ENCODE results near the gene ITPK1. TPM values are rescaled to one million over a fixed set of nuclear protein-coding genes. Genes with fewer than 3 reads are reported as not detected.

ITPK1 gene
- total and polyA plus RNA-seq, 2 donors (not counting 3 experiments of a cell fraction or from before 2014, with no cell fraction given): 39.6 to 51.8 TPM

DNA sequence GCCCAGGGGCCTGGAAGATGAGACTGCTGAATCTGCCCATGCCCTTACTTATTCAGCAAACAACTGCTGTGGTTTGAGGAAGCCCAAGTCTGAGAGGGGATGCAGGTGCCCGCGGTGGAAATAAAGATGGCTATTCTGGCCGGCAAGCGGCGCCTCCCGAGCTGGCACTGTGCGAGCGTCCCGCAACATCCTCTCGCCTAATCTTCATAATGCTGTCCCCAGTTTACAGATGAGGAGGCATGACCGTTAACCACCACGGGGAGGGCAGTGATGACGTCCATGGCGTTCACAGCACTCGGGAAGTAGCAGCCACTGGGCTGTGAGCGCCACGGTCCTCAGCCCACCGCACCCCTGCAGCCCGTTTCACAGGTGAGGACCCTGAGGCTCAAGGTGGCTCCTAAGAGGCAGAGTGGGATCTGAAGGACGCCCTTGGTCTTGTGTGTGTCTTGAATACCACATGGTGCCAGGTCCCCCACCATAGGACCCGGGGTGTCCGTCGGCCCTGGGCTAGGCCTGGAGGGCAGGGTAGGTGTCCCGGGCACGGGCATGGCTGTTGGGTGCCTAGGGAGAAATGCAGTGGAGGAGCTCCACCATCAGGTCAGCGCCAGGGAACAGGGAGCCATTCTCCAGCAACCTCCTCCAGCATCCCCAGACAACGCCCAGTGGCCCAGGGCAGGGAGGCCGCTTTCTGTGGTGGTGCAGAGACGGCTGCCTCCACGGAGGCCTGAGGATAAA is 172.6 kb downstream of the ITPK1 start:
- Histone ChIP-seq H3K36me3 (ENCODE audit: control insufficient read depth in 2 of 2, extremely low read depth in 1 of 2, insufficient read depth in 2 of 2, low read length in 2 of 2) (no peaks in the 10 kb centered on the region), H3K9me1 (replicated peaks; ENCODE audit: control insufficient read depth, extremely low read depth, insufficient read depth, low read length) (no peaks in the 10 kb centered on the region), H3K4me2 (ENCODE audit: insufficient read depth, low read length) (no peak overlapping the region), H3K27me3 (ENCODE audit: control insufficient read depth in 2 of 2, insufficient read depth in 2 of 2, low read length in 2 of 2) (no peaks in the 10 kb centered on the region), H3K27ac (ENCODE audit: insufficient read depth, low read depth, low read length) (no peak overlapping the region), H2AFZ (ENCODE audit: low read depth, low read length) (no peak overlapping the region), H3K9me3 (replicated peaks; ENCODE audit: control insufficient read depth, insufficient read depth, low read length) (no peaks in the 10 kb centered on the region), H3K79me2 (ENCODE audit: control insufficient read depth, insufficient read depth, low read length) (no peaks in the 10 kb centered on the region), H3K4me1 (ENCODE audit: control insufficient read depth, extremely low read depth, insufficient read depth, low read length) (peaks cover 5% of the 10 kb centered on the region), H4K20me1 (replicated peaks; ENCODE audit: control insufficient read depth, extremely low read depth, insufficient read depth, low read length) (no peaks in the 10 kb centered on the region), H3K4me3 (replicated peaks in 1 of 3; ENCODE audit: insufficient read depth in 1 of 3, low read depth in 1 of 3, low read length in 3 of 3) (no peak overlapping the region), H3K9ac (replicated peaks; ENCODE audit: extremely low read depth, insufficient read depth, low read length) (no peak overlapping the region)
- FAIRE-seq (no peak), DNase-seq (ENCODE audit: low read depth, low spot score) (no peak)
- BruUV-seq (replicated peaks): no TSS peak
- dilution Hi-C loops (cut with MboI; ENCODE audit: extremely low pct_ligation_motif_present, low sequenced_read_pairs) (no loop called here), intact Hi-C loops (cut with micrococcal nuclease) (no loop called here)
- TF ChIP-seq EZH2 (IDR thresholded peaks at IDR 0.05; ENCODE audit: borderline replicate concordance, low read depth, low read length, severe bottlenecking) (no peak), POLR2AphosphoS5 (IDR thresholded peaks at IDR 0.05; ENCODE audit: insufficient read depth, low read depth, low read length) (no peak), MYC (IDR thresholded peaks at IDR 0.05; ENCODE audit: low read depth, low read length) (no peak), GATA2 (IDR thresholded peaks at IDR 0.05; ENCODE audit: insufficient read depth, insufficient read length, low read depth, low read length) (no peak), POLR2A (IDR thresholded peaks at IDR 0.05; ENCODE audit: low read depth, low read length) (no peak), JUN (IDR thresholded peaks at IDR 0.05; ENCODE audit: borderline replicate concordance, insufficient read depth, insufficient read length, low read depth) (no peak), FOS (IDR thresholded peaks at IDR 0.05; ENCODE audit: borderline replicate concordance, insufficient read depth, low read length) (no peak), MAX (IDR thresholded peaks at IDR 0.05; ENCODE audit: insufficient read depth, insufficient read length) (no peak)
- TF ChIP-seq, protein P1, sequence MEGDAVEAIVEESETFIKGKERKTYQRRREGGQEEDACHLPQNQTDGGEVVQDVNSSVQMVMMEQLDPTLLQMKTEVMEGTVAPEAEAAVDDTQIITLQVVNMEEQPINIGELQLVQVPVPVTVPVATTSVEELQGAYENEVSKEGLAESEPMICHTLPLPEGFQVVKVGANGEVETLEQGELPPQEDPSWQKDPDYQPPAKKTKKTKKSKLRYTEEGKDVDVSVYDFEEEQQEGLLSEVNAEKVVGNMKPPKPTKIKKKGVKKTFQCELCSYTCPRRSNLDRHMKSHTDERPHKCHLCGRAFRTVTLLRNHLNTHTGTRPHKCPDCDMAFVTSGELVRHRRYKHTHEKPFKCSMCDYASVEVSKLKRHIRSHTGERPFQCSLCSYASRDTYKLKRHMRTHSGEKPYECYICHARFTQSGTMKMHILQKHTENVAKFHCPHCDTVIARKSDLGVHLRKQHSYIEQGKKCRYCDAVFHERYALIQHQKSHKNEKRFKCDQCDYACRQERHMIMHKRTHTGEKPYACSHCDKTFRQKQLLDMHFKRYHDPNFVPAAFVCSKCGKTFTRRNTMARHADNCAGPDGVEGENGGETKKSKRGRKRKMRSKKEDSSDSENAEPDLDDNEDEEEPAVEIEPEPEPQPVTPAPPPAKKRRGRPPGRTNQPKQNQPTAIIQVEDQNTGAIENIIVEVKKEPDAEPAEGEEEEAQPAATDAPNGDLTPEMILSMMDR (IDR thresholded peaks at IDR 0.05; ENCODE audit: extremely low read depth in 1 of 2, insufficient read depth in 1 of 2, low read depth in 1 of 2, low read length in 2 of 2): no peak
- ChIA-PET CTCF (interaction anchor here (1.3 to 1.7 kb wide), 2 partner anchors 9 to 196 kb away, joined by 4 to 6 read pairs; no protein-coding TSS in a partner anchor), POLR2A (no interaction called here)
